ENCODE measurements around the gene TMEM233.

Gene TMEM233

DNA sequence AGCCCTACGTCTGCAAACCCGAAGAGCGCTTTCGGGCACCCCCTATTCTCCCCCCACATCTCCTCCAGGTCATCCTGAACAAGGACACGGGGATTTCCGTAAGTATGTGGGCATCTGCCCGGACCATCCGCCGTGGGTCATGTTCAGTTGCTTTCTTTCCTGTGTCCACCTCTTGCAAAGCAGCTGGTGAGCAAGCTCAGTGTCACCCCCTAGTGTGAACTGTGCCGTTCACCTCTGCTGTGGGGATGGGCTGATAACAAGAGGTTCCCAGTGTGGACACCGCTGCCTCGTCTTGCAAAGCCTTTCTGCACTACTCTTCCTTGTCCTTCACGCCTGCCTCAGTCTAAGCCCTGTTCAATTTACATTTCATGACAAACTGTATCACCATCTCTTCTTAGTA lies 83.0 kb downstream of the TMEM233 start:
- H3K36me3 ChIP-seq (ENCODE audit: insufficient read depth, low read length) = peaks cover 98% of the 10 kb centered on the region
- TF ChIP-seq POLR2AphosphoS5 (IDR thresholded peaks at IDR 0.05; ENCODE audit: borderline replicate concordance, low read depth, low read length) = no peak
- no peak for TF ChIP-seq FOXP2 (optimal IDR thresholded peaks at IDR 0.05; ENCODE audit: control extremely low read depth, extremely low read length, insufficient read depth)
- TF ChIP-seq EZH2 (IDR thresholded peaks at IDR 0.05) = no peak

DNA sequence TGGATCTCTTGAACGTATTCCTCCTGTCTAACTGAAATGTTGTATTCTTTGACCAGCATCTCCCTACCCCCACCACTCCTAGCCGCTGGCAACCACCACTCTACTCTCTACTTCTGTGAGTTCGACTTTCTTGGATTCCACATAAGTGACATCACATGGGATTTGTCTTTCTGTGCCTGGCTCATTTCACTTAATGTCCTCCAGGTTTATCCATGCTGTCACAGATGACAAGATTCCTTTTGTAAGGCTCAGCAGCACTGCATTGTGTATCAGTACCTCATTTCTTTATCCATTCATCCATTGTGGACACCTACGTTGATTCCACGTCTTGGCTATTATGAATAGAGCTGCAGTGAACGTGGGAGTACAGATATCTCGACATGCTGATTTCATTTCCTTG lies 84.9 kb downstream of the TMEM233 start:
- no peak for DNase-seq (ENCODE audit: low read depth, low spot score)
- H3K36me3 ChIP-seq (ENCODE audit: insufficient read depth, low read length) = peaks cover 80% of the 10 kb centered on the region
- H3K4me3 ChIP-seq = no peak overlapping the region
- no peaks in the 10 kb centered on the region for H3K9me3 ChIP-seq (ENCODE audit: low read depth, low read length)
- H3K9ac ChIP-seq (ENCODE audit: insufficient read length) = no peak overlapping the region
- H3K27ac ChIP-seq = no peak overlapping the region
- TF ChIP-seq FOXP2 (optimal IDR thresholded peaks at IDR 0.05; ENCODE audit: control extremely low read depth, extremely low read length, insufficient read depth) (no peak), POLR2AphosphoS5 (IDR thresholded peaks at IDR 0.05; ENCODE audit: borderline replicate concordance, low read depth, low read length) (no peak), EZH2 (IDR thresholded peaks at IDR 0.05) (no peak)

More for the DNA sequence above, 83.0 kb downstream of the TMEM233 start:
- Histone ChIP-seq H3K27ac (no peak overlapping the region), H3K9me3 (ENCODE audit: low read depth, low read length) (no peaks in the 10 kb centered on the region), H3K9ac (ENCODE audit: insufficient read length) (no peak overlapping the region), H3K4me3 (no peak overlapping the region)
- DNase-seq (ENCODE audit: low read depth, low spot score) = no peak

DNA sequence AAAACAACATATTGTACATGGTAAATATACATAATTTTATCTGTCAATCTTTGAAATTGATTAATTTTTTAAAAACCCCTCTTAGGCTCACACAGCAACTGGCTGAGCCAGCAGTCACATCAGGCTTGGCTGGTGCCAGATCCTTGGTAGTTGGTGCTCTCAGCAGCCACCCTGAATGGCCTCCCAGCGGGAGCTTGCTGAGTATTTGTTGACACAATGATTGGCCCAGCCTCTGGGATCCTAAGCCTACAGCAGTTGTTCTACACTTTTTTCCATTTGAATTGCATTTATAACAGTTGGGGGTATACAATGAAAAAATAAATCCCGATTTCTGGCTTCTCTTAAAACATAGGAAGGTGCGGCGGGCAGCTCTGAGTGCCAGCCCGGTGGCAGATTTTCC lies 85.5 kb downstream of the TMEM233 start:
- Histone ChIP-seq H3K27ac (no peak overlapping the region), H3K36me3 (ENCODE audit: insufficient read depth, low read length) (peaks cover 74% of the 10 kb centered on the region), H3K9ac (ENCODE audit: insufficient read length) (no peak overlapping the region), H3K9me3 (ENCODE audit: low read depth, low read length) (no peaks in the 10 kb centered on the region), H3K4me3 (no peak overlapping the region)
- TF ChIP-seq FOXP2 (optimal IDR thresholded peaks at IDR 0.05; ENCODE audit: control extremely low read depth, extremely low read length, insufficient read depth) (no peak), EZH2 (IDR thresholded peaks at IDR 0.05) (no peak), POLR2AphosphoS5 (IDR thresholded peaks at IDR 0.05; ENCODE audit: borderline replicate concordance, low read depth, low read length) (no peak)
- DNase-seq (ENCODE audit: low read depth, low spot score) = no peak

DNA sequence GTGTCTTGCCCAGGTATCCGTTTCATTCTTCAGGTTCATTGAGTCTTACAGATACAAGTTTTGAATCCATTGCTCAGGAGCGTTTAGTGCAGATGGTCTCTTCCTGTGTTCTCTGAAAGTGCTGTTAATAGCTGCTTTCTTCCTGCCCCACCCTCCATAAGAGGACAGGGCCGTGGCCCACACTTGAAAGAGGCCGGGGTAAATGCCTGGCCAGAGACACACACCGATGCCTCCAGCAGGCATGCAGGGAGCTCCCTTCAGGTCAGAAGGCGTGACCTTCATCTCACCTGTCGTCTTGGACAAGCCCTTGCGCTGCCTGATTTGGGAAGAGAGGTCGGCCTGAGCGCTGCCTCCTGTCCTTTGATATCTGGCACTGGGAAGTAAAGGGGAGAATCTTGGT lies 85.9 kb downstream of the TMEM233 start:
- Histone ChIP-seq H3K9ac (ENCODE audit: insufficient read length) (no peak overlapping the region), H3K9me3 (ENCODE audit: low read depth, low read length) (no peaks in the 10 kb centered on the region), H3K27ac (no peak overlapping the region), H3K36me3 (ENCODE audit: insufficient read depth, low read length) (peaks cover 70% of the 10 kb centered on the region), H3K4me3 (no peak overlapping the region)
- TF ChIP-seq FOXP2 (optimal IDR thresholded peaks at IDR 0.05; ENCODE audit: control extremely low read depth, extremely low read length, insufficient read depth) (no peak), POLR2AphosphoS5 (IDR thresholded peaks at IDR 0.05; ENCODE audit: borderline replicate concordance, low read depth, low read length) (no peak), EZH2 (IDR thresholded peaks at IDR 0.05) (no peak)
- no peak for DNase-seq (ENCODE audit: low read depth, low spot score)

DNA sequence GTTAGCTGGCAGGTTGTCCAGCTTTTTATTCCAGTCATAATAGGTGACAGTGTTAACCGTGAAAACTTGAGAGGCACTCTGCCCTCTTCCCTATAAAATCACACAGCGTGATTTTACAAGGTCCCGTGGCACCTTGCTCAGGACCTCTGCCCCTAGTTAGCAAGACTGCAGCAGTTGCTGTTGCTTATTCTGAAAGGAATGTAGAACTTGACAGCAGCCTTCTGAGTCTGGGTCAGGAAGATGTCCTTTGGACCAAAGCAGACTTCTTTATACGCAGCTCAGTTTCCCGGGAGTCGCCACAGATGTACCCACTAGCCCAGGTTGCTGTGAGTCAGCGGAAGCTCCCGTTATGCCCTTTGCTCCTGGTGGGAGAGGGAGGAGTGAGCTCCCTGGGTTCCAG lies 87.5 kb downstream of the TMEM233 start:
- no peak overlapping the region for H3K9ac ChIP-seq (ENCODE audit: insufficient read length)
- H3K4me3 ChIP-seq = no peak overlapping the region
- no peaks in the 10 kb centered on the region for H3K9me3 ChIP-seq (ENCODE audit: low read depth, low read length)
- peaks cover 54% of the 10 kb centered on the region for H3K36me3 ChIP-seq (ENCODE audit: insufficient read depth, low read length)
- DNase-seq (ENCODE audit: low read depth, low spot score) = no peak
- no peak overlapping the region for H3K27ac ChIP-seq
- TF ChIP-seq FOXP2 (optimal IDR thresholded peaks at IDR 0.05; ENCODE audit: control extremely low read depth, extremely low read length, insufficient read depth) = no peak
- TF ChIP-seq POLR2AphosphoS5 (IDR thresholded peaks at IDR 0.05; ENCODE audit: borderline replicate concordance, low read depth, low read length) = no peak; the same call in 1 of the 2 replicates
- TF ChIP-seq EZH2 (IDR thresholded peaks at IDR 0.05) = no peak

DNA sequence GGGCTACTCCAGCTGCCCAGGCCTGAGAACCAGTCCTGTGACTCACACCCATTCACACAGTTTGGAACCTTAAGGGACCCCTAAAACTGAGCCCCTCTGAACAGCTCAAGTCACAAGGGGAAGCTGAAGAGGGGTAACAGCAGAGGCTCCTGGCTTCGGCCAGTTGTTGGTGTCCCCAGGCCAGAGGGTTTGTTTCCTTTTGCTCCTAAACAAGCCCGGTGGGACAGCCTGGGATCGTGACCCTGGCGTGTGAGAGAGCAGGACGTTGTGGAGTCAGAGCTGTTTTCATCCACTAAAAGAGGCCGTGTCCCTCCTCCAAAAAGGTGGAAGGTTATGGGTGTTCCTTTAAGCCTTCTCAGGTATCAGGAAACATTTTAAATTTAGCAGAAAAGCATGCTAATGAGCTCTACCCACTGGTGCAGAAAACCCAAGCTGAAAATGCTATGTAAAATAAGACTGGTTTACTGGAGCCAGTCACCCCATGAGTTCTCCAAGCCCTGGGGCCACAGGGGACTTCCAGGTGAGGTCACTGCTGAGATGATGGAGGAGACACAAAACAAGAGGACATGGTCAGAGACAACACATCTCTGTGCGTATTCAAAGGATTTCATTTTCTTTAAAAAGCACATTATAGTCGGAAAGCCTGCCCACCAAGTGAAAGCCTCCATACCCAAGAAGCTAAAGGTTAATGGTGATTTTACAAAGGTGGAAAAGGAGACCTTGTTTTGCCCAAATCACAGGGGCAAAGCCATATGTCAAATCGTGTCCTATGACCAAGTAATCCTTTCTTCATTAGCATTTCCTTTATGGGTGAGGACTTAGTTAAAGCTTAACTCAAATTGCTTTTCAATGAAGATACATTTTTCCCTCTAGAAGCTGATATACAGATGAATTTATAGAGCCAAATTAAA lies 88.4 kb downstream of the TMEM233 start:
- TF ChIP-seq FOXP2 (optimal IDR thresholded peaks at IDR 0.05; ENCODE audit: control extremely low read depth, extremely low read length, insufficient read depth) = no peak
- TF ChIP-seq EZH2 (IDR thresholded peaks at IDR 0.05) = no peak
- TF ChIP-seq POLR2AphosphoS5 (IDR thresholded peaks at IDR 0.05; ENCODE audit: borderline replicate concordance, low read depth, low read length) = no peak; the same call in 1 of the 2 replicates
- Histone ChIP-seq H3K4me3 (no peak overlapping the region), H3K27ac (no peak overlapping the region), H3K36me3 (ENCODE audit: insufficient read depth, low read length) (peaks cover 45% of the 10 kb centered on the region), H3K9ac (ENCODE audit: insufficient read length) (no peak overlapping the region), H3K9me3 (ENCODE audit: low read depth, low read length) (no peaks in the 10 kb centered on the region)
- DNase-seq (ENCODE audit: low read depth, low spot score) = no peak

DNA sequence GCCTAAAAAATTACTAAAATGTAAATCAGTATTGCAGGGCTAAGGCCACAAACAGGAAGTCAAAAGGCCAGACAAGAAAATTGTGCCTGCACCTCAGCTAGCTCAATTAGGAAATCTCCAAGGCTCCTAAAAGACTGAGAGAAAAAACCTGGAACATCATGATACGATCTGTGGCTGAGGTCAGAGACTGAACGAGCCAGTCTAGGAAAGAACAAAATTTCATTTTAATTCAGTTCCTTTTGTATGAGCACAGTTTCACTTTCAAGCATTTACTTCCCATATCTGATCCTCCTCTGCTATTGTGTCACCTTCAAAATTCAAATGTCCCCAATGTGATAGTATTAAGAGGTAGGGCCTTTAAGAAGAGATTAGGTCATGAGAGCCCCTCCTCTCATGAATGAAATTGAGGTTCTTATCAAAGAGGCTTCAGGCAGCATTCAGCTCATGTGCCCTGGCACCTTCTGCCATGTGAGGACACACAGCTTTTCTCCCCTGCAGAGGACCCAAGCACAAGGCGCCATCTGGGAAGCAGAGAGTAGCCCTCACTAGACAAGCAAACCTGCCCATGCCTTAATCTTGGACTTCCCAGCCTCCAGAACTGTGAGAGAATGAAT lies 89.2 kb downstream of the TMEM233 start:
- DNase-seq (ENCODE audit: low read depth, low spot score) = no peak
- Histone ChIP-seq H3K9me3 (ENCODE audit: low read depth, low read length) (no peaks in the 10 kb centered on the region), H3K27ac (no peak overlapping the region), H3K36me3 (ENCODE audit: insufficient read depth, low read length) (peaks cover 44% of the 10 kb centered on the region), H3K4me3 (no peak overlapping the region), H3K9ac (ENCODE audit: insufficient read length) (no peak overlapping the region)
- TF ChIP-seq EZH2 (IDR thresholded peaks at IDR 0.05) = no peak
- TF ChIP-seq FOXP2 (optimal IDR thresholded peaks at IDR 0.05; ENCODE audit: control extremely low read depth, extremely low read length, insufficient read depth) = no peak
- TF ChIP-seq POLR2AphosphoS5 (IDR thresholded peaks at IDR 0.05; ENCODE audit: borderline replicate concordance, low read depth, low read length) = no peak

DNA sequence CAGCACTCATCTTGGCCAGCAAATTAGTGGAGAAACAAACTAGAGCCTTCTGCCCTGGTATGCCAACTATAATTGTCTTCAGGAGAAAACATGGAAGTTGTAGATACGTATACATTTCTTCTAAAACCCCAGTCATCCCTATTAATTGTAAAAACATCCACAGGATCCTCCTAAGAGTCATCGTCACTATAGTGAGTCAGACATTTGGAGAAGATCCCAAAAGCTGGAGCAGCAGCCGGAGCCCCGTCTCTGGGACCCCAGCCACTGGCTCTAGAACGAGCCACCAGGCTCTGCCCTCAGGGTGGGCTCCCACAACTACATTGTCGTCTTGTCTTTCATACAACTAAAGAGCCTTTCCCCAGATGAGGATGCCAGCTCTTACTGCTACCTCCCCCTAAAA lies 89.8 kb downstream of the TMEM233 start:
- Histone ChIP-seq H3K36me3 (ENCODE audit: insufficient read depth, low read length) (peaks cover 42% of the 10 kb centered on the region), H3K9me3 (ENCODE audit: low read depth, low read length) (no peaks in the 10 kb centered on the region), H3K27ac (no peak overlapping the region), H3K9ac (ENCODE audit: insufficient read length) (no peak overlapping the region), H3K4me3 (no peak overlapping the region)
- no peak for DNase-seq (ENCODE audit: low read depth, low spot score)
- TF ChIP-seq FOXP2 (optimal IDR thresholded peaks at IDR 0.05; ENCODE audit: control extremely low read depth, extremely low read length, insufficient read depth) (no peak), POLR2AphosphoS5 (IDR thresholded peaks at IDR 0.05; ENCODE audit: borderline replicate concordance, low read depth, low read length) (no peak), EZH2 (IDR thresholded peaks at IDR 0.05) (no peak)

Measured in SK-N-MC (cell line).